Keratinocyte (primary cell): ENCODE results near the gene COL13A1. TPM values are rescaled to one million over a fixed set of nuclear protein-coding genes. Genes with fewer than 3 reads are reported as not detected.

Source experiments
- DNase-seq: peaks from one replicate; pipeline ENCODE4 v3.0.0-alpha.2; 2011; ENCODE audit warnings: low read depth, missing footprints, low spot score
- FAIRE-seq: peaks from 2 replicates; lab custom pipeline; 2011; peaks lifted over from hg19 to GRCh38; lab: Jason Lieb, UNC
- H2AFZ ChIP-seq: 2 replicates; pipeline ENCODE4 v1.6.0; 2012; ENCODE audit warnings: low read length, control low read depth, inconsistent platforms; ENCODE audit not compliant: control insufficient read depth
- H3K27ac ChIP-seq: 2 replicates; pipeline ENCODE4 v1.5.1; 2011; ENCODE audit warnings: low read length; ENCODE audit not compliant: control insufficient read depth, insufficient read depth
- H3K27me3 ChIP-seq: 3 replicates; pipeline ENCODE4 v1.6.0; 2011; ENCODE audit warnings: low read length; ENCODE audit not compliant: control insufficient read depth, insufficient read depth; ENCODE audit errors: extremely low read depth
- H3K36me3 ChIP-seq, 2 experiments: 2 replicates in 1 of 2; 3 replicates in 1 of 2; pipeline ENCODE4 v1.5.1; 2011; ENCODE audit warnings: low read length in 2 of 2, mild to moderate bottlenecking in 1 of 2; ENCODE audit not compliant: control insufficient read depth in 2 of 2, insufficient read depth in 2 of 2; ENCODE audit errors: extremely low read depth in 1 of 2
- H3K4me1 ChIP-seq: 3 replicates; pipeline ENCODE4 v1.5.1; 2011; ENCODE audit warnings: low read length; ENCODE audit not compliant: control insufficient read depth, insufficient read depth; ENCODE audit errors: extremely low read depth
- H3K4me2 ChIP-seq: 3 replicates; pipeline ENCODE4 v1.6.0; 2011; ENCODE audit warnings: low read depth, low read length; ENCODE audit not compliant: control insufficient read depth, insufficient read depth; ENCODE audit errors: extremely low read depth
- H3K4me3 ChIP-seq, 3 experiments: fragments of 200-600 bp in 1 of 3; sonication (generic) in 1 of 3; 2 replicates in 2 of 3; 3 replicates in 1 of 3; pipeline ENCODE4 v1.5.1; 2011 to 2016; ENCODE audit warnings: low read length in 3 of 3, mild to moderate bottlenecking in 3 of 3, control low read depth in 2 of 3, inconsistent platforms in 1 of 3, low read depth in 1 of 3, mixed read lengths in 1 of 3, mixed run types in 1 of 3, moderate library complexity in 1 of 3; ENCODE audit not compliant: control insufficient read depth in 2 of 3, insufficient read depth in 2 of 3; ENCODE audit errors: extremely low read depth in 1 of 3
- H3K79me2 ChIP-seq: 2 replicates; pipeline ENCODE4 v1.6.0; 2012; ENCODE audit warnings: low read length; ENCODE audit not compliant: control insufficient read depth, insufficient read depth
- H3K9ac ChIP-seq: 3 replicates; pipeline ENCODE4 v1.6.0; 2011; ENCODE audit warnings: low read length; ENCODE audit not compliant: control insufficient read depth, insufficient read depth; ENCODE audit errors: extremely low read depth
- H3K9me1 ChIP-seq: 3 replicates; pipeline ENCODE4 v1.6.0; 2011; ENCODE audit warnings: low read length; ENCODE audit not compliant: control insufficient read depth, insufficient read depth; ENCODE audit errors: extremely low read depth
- H3K9me3 ChIP-seq: 2 replicates; pipeline ENCODE4 v1.5.1; 2012; ENCODE audit warnings: low read depth, low read length; ENCODE audit not compliant: control insufficient read depth
- H4K20me1 ChIP-seq: 3 replicates; pipeline ENCODE4 v1.6.0; 2011; ENCODE audit warnings: low read length; ENCODE audit not compliant: control insufficient read depth, insufficient read depth; ENCODE audit errors: extremely low read depth
- EZH2 ChIP-seq: IDR thresholded peaks from one replicate; pipeline ENCODE4 v1.6.1; 2012; ENCODE audit warnings: inconsistent platforms, mild to moderate bottlenecking, low read length, moderate library complexity
- dilution Hi-C: fragments of 300-500 bp; cut with MboI; formaldehyde crosslinking; loops from one replicate; pipeline ENCODE4 v1.7.0; 2020; ENCODE audit warnings: low sequenced_read_pairs; ENCODE audit not compliant: extremely low pct_ligation_motif_present
- polyA plus RNA-seq, 5 experiments: library from polyadenylated mRNA; depleted of rRNA in 3 of 5; stranded (reverse) in 3 of 5; stranded (forward) in 1 of 5; unstranded in 1 of 5; fragments of >200 nt; gene quantifications; 1 replicate in 1 of 5; 2 replicates in 3 of 5; 3 replicates in 1 of 5; pipeline versions ENCODE4 v1.2.1 to v1.2.3, GENCODE V29; 2011 to 2012; ENCODE audit warnings: missing spikeins in 2 of 5, low read depth in 1 of 5, low replicate concordance in 1 of 5
- TF ChIP-seq, protein P1 (sequence below), 3 experiments: IDR thresholded peaks in 1 of 3; conservative IDR thresholded peaks in 1 of 3; optimal IDR thresholded peaks in 1 of 3; 2 replicates in 2 of 3; 3 replicates in 1 of 3; pipeline versions ENCODE3 to v1.5.1; 2011; ENCODE audit warnings: low read length in 3 of 3, mild to moderate bottlenecking in 3 of 3, moderate library complexity in 2 of 3, control low read depth in 1 of 3, inconsistent platforms in 1 of 3; ENCODE audit not compliant: insufficient read depth in 2 of 3; ENCODE audit errors: extremely low read depth in 1 of 3

The COL13A1 gene
- polyA plus RNA-seq, 1 donor (not counting 4 experiments of a cell fraction or from before 2014, with no cell fraction given), result 1.5 TPM

GRCh38 chr10:69809318-69809717 is 7.6 kb downstream of the COL13A1 start:
- Histone ChIP-seq H3K9me3 (no peaks in the 10 kb centered on the region), H2AFZ (no peak overlapping the region), H4K20me1 (no peaks in the 10 kb centered on the region), H3K4me2 (no peak overlapping the region), H3K27me3 (no peaks in the 10 kb centered on the region), H3K4me1 (peaks cover 14% of the 10 kb centered on the region), H3K27ac (no peak overlapping the region), H3K79me2 (no peaks in the 10 kb centered on the region), H3K9ac (no peak overlapping the region), H3K4me3 (no peak overlapping the region), H3K9me1 (no peaks in the 10 kb centered on the region), H3K36me3 (no peaks in the 10 kb centered on the region)
- FAIRE-seq (peak; percentile 9), DNase-seq (no peak)
- dilution Hi-C loops, result no loop called here
- TF ChIP-seq EZH2, result no peak
- TF ChIP-seq, protein P1, sequence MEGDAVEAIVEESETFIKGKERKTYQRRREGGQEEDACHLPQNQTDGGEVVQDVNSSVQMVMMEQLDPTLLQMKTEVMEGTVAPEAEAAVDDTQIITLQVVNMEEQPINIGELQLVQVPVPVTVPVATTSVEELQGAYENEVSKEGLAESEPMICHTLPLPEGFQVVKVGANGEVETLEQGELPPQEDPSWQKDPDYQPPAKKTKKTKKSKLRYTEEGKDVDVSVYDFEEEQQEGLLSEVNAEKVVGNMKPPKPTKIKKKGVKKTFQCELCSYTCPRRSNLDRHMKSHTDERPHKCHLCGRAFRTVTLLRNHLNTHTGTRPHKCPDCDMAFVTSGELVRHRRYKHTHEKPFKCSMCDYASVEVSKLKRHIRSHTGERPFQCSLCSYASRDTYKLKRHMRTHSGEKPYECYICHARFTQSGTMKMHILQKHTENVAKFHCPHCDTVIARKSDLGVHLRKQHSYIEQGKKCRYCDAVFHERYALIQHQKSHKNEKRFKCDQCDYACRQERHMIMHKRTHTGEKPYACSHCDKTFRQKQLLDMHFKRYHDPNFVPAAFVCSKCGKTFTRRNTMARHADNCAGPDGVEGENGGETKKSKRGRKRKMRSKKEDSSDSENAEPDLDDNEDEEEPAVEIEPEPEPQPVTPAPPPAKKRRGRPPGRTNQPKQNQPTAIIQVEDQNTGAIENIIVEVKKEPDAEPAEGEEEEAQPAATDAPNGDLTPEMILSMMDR (optimal IDR thresholded peaks at IDR 0.05 in 1 of 3, IDR thresholded peaks at IDR 0.05 in 1 of 3, conservative IDR thresholded peaks at IDR 0.05 in 1 of 3; ENCODE audit: extremely low read depth in 1 of 3, insufficient read depth in 2 of 3, low read length in 3 of 3), result no peak

GRCh38 chr10:69810097-69810496 is 8.4 kb downstream of the COL13A1 start:
- H3K36me3 ChIP-seq, result no peaks in the 10 kb centered on the region
- peaks cover 14% of the 10 kb centered on the region for H3K4me1 ChIP-seq
- no peak overlapping the region for H3K4me3 ChIP-seq
- H3K27ac ChIP-seq, result no peak overlapping the region
- no peaks in the 10 kb centered on the region for H3K9me1 ChIP-seq
- H4K20me1 ChIP-seq, result no peaks in the 10 kb centered on the region
- no peaks in the 10 kb centered on the region for H3K27me3 ChIP-seq
- H3K9ac ChIP-seq, result no peak overlapping the region
- TF ChIP-seq EZH2, result no peak
- TF ChIP-seq, protein P1 (optimal IDR thresholded peaks at IDR 0.05 in 1 of 3, IDR thresholded peaks at IDR 0.05 in 1 of 3, conservative IDR thresholded peaks at IDR 0.05 in 1 of 3; ENCODE audit: extremely low read depth in 1 of 3, insufficient read depth in 2 of 3, low read length in 3 of 3), result no peak
- no peaks in the 10 kb centered on the region for H3K9me3 ChIP-seq
- DNase-seq, result no peak
- H3K4me2 ChIP-seq, result no peak overlapping the region
- H3K79me2 ChIP-seq, result no peaks in the 10 kb centered on the region
- no peak overlapping the region for H2AFZ ChIP-seq
- FAIRE-seq, result no peak
- dilution Hi-C loops, result no loop called here
